ENCODE data around the gene SNX9. TPM values are rescaled to one million over a fixed set of nuclear protein-coding genes. Genes with fewer than 3 reads are reported as not detected.

Gene SNX9
- total and polyA plus RNA-seq, 12 donors, result 18.8 to 39.7 (median 31.2) TPM

DNA sequence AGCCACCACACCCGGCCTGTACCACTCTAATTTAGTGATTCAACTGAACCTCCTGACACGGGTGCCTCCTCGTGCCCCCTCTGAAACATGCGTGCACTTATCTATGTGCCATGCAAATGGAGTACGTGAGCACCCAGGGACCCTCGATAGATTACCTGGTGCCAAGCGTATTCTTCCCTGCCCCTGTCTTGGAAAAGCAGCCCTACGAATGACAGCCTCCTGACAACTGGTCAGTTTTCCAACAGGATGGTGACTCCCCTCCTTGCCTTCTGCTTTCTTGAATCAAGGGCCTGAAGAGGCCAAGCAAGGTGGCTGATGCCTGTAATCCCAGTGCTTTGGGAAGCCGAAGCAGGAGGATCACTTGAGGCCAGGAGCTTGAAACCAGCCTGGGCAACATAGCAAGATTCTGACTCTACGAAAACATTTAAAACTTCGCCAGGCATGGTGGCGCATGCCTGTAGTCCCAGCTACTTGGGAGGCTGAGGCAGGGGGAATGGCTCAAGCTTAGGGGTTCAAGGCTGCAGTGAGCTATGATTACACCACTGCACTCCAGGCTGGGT is 133.2 kb downstream of the SNX9 start:
- intact Hi-C loops (cut with DNase I), result no loop called here

GRCh38 chr6:157959451-157960227 is 136.6 kb downstream of the SNX9 start:
- Histone ChIP-seq H3K27me3 (no peaks in the 10 kb centered on the region), H3K27ac (no peak overlapping the region), H3K36me3 (no peaks in the 10 kb centered on the region), H3K4me1 (peaks cover 0 to 23% (median 4%) of the 10 kb centered on the region in 9 donors), H3K4me3 (no peak overlapping the region), H3K9me3 (peaks cover 0 to 32% (median 24%) of the 10 kb centered on the region in 11 donors)
- no peak for ATAC-seq
- TF ChIP-seq, protein P1, sequence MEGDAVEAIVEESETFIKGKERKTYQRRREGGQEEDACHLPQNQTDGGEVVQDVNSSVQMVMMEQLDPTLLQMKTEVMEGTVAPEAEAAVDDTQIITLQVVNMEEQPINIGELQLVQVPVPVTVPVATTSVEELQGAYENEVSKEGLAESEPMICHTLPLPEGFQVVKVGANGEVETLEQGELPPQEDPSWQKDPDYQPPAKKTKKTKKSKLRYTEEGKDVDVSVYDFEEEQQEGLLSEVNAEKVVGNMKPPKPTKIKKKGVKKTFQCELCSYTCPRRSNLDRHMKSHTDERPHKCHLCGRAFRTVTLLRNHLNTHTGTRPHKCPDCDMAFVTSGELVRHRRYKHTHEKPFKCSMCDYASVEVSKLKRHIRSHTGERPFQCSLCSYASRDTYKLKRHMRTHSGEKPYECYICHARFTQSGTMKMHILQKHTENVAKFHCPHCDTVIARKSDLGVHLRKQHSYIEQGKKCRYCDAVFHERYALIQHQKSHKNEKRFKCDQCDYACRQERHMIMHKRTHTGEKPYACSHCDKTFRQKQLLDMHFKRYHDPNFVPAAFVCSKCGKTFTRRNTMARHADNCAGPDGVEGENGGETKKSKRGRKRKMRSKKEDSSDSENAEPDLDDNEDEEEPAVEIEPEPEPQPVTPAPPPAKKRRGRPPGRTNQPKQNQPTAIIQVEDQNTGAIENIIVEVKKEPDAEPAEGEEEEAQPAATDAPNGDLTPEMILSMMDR (IDR thresholded peaks at IDR 0.05), result no peak
- intact Hi-C loops (cut with DNase I), result no loop called here
- DNase-seq, result no peak
- 84 to 98% methylated on average over 1 of the region's 1 CpG for WGBS, 2 donors

More for the DNA sequence above, 133.2 kb downstream of the SNX9 start:
- Histone ChIP-seq H3K4me3 (no peak overlapping the region), H3K27ac (no peak overlapping the region), H3K27me3 (no peaks in the 10 kb centered on the region), H3K36me3 (no peaks in the 10 kb centered on the region), H3K4me1 (peaks cover 3 to 20% (median 9%) of the 10 kb centered on the region in 9 donors), H3K9me3 (peaks cover 0 to 32% (median 24%) of the 10 kb centered on the region in 11 donors)
- ATAC-seq (no peak), DNase-seq (no peak)
- 74 to 98% methylated on average over 12 of the region's 12 CpGs for WGBS, 2 donors
- TF ChIP-seq, protein P1 (IDR thresholded peaks at IDR 0.05), result no peak

GRCh38 chr6:157961153-157961831 is 138.2 kb downstream of the SNX9 start:
- Histone ChIP-seq H3K9me3 (peaks cover 0 to 32% (median 24%) of the 10 kb centered on the region in 11 donors), H3K36me3 (no peaks in the 10 kb centered on the region), H3K27ac (no peak overlapping the region), H3K4me3 (no peak overlapping the region), H3K4me1 (peaks cover 0 to 22% (median 4%) of the 10 kb centered on the region in 9 donors), H3K27me3 (no peaks in the 10 kb centered on the region)
- WGBS, 2 donors, result 94 to 96% methylated on average over 5 of the region's 5 CpGs
- intact Hi-C loops (cut with DNase I), result no loop called here
- TF ChIP-seq, protein P1 (IDR thresholded peaks at IDR 0.05), result no peak
- DNase-seq, result no peak
- ATAC-seq, result no peak

- no peaks in the 10 kb centered on the region for H3K36me3 ChIP-seq
- H3K27ac ChIP-seq, result peak overlapping the region in 1 of 10 donors; percentile 34
- intact Hi-C loops (cut with DNase I), result no loop called here
- ATAC-seq, result no peak
- H3K27me3 ChIP-seq, result no peaks in the 10 kb centered on the region
- WGBS, 2 donors, result 92 to 93% methylated on average over 13 of the region's 13 CpGs
- H3K4me1 ChIP-seq, result peaks cover 0 to 22% (median 4%) of the 10 kb centered on the region in 9 donors
- no peak for DNase-seq
- TF ChIP-seq, protein P1 (IDR thresholded peaks at IDR 0.05), result no peak
- peaks cover 0 to 32% (median 24%) of the 10 kb centered on the region in 11 donors for H3K9me3 ChIP-seq
- H3K4me3 ChIP-seq, result no peak overlapping the region
These were observed 139.0 kb downstream of the SNX9 start for GRCh38 chr6:157961832-157962575.

Data from heart right ventricle (tissue), 16 donors.